HFF-Myc (cell line): ENCODE results near the gene TMEM248.

Experiments used
- DNase-seq: peaks from one replicate; pipeline ENCODE4 v3.0.0-alpha.2; 2011; ENCODE audit warnings: low read depth; ENCODE audit errors: extremely low read depth
- H3K4me3 ChIP-seq: replicated peaks from 2 replicates; pipeline ENCODE4 v1.5.1; 2011; ENCODE audit warnings: low read depth, mild to moderate bottlenecking, control low read depth, low read length
- TF ChIP-seq, protein P1 (sequence below): IDR thresholded peaks from 2 replicates; pipeline ENCODE4 v1.5.1; 2012; ENCODE audit warnings: mild to moderate bottlenecking, low read depth, low read length, control low read depth; ENCODE audit errors: missing control alignments

TMEM248 gene

DNA sequence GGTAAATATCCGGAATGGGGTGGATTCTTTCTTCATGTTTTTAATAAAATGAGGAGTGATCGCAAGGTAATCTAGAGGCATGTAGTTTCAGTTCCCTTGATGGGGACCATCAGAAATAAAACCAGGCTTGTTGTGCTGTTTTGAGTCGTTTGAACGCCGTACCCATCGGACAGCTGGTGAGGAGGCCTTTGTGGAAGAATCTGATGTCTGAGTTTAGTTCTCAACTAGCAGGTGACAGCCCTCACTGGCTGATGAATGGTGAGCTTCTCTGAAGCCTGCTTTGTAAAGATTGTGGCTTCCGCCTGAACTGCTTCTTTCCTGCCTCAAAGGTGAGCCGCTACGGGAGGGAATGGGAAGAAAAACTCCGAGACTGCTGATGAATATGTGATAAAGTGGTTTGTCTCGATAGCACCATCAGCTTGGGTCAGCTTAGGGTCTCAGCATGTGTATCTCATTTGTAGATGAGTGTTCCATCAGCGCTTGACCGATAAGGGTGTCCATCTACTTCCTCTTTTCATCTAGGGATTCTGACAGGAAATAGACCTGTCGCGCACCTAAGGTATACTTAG, 977 bp downstream of the TMEM248 start:
- DNase-seq: no peak
- TF ChIP-seq, protein P1, sequence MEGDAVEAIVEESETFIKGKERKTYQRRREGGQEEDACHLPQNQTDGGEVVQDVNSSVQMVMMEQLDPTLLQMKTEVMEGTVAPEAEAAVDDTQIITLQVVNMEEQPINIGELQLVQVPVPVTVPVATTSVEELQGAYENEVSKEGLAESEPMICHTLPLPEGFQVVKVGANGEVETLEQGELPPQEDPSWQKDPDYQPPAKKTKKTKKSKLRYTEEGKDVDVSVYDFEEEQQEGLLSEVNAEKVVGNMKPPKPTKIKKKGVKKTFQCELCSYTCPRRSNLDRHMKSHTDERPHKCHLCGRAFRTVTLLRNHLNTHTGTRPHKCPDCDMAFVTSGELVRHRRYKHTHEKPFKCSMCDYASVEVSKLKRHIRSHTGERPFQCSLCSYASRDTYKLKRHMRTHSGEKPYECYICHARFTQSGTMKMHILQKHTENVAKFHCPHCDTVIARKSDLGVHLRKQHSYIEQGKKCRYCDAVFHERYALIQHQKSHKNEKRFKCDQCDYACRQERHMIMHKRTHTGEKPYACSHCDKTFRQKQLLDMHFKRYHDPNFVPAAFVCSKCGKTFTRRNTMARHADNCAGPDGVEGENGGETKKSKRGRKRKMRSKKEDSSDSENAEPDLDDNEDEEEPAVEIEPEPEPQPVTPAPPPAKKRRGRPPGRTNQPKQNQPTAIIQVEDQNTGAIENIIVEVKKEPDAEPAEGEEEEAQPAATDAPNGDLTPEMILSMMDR: no peak
- H3K4me3 ChIP-seq: peak overlapping the region; percentile 95

DNA sequence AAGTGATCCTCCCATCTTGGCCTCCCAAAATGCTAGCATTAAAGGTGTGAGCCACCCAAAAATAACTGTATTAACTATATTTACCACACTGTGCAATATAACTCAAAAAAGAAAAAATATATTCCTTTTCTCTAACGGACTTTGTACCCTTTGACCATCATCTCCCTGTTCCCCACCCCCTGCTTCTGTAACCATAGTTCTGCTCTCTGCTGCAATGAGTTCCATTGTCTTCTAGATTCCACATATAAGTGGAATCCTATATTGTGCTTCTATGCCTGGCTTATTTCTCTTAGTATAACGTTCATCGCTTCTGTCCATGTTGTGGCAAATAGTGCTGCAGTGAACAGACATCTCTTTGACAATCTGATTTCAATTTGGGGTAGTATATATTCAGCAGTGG, 4.2 kb downstream of the TMEM248 start:
- no peak overlapping the region for H3K4me3 ChIP-seq
- no peak for DNase-seq
- TF ChIP-seq, protein P1: no peak

DNA sequence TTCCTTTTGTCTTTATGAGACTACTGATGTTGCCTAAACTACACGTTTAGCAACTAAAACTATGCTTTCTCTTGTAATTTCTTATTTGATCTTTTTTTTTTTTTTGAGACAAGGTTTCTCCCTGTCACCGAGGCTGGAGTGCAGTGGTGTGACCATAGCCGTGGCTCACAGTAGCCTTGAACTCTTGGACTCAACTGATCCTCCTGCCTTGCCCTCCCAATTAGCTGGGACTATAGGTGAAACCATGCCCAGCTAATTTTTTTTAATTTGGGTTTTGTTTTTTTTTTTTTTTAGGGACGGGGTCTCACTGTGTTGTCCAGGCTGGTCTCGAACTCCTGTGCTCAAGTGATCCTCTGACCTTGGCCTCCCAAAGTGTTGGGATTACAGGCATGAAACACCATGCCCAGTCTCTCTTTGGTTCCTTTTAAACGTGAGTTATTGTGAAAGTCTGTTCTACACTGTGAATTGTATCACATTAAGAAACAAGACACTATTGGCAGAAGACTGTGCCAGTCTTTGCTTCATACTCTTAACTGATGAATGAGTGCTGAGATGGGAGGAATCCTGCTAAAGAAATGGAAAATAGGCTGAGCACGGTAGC, 6.4 kb downstream of the TMEM248 start:
- TF ChIP-seq, protein P1: no peak
- DNase-seq: no peak
- no peak overlapping the region for H3K4me3 ChIP-seq

DNA sequence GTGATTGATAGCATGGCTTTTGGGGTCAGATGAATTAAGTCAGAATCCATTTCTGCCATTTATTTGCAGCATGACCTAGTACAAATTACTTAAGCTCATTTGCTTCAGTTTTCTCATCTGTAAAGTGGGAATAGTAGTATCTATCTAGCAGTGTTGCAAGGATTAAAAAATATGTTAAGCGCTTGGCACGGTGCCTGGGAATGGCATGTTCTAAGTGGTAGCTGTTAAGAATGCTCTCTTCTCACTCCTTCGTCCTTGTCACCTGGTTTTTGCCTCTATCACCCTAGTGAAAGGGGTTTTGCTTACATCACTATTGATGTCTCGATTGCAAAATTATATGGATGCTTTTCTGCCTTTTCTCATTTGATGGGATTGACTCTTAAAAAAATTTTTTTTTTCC, 7.4 kb downstream of the TMEM248 start:
- TF ChIP-seq, protein P1: no peak
- DNase-seq: no peak
- no peak overlapping the region for H3K4me3 ChIP-seq

DNA sequence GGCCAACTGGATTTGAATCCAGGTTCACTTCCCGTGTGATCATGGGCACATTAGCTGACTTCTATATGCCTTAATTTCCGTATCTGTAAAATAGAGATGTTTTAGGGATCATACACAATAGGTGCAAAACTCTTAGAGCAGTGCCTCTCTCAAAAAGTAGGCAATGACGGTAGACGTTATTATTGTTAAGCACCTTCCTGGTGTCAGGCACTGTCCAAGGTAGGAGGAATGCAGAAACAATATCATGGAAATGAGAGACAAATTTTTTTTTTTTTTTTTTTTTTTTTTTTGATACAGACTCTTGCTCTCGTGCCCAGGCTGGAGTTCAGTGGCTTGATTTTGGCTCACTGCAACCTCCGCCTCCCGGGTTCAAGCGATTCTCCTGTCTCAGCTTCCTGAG, 8.1 kb downstream of the TMEM248 start:
- TF ChIP-seq, protein P1: no peak
- no peak for DNase-seq
- no peak overlapping the region for H3K4me3 ChIP-seq

DNA sequence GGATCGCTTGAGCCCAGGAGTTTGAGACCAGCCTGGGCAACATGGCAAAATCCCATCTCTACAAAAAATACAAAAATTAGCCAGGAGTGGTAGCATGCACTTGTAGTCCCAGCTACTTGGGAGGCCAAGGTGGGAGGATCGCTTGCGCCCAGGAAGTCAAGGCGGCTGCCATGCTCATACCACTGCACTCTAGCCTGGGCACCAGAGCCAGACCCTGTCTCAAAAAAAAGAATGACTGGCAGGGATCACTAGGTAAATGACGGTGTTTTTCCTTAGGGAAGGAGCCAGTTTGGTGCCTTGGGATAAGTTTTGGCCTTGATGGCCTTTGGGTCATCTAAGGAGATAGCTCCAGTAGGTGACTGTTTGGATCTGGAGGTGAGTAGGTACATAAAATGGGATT, 8.9 kb downstream of the TMEM248 start:
- no peak for DNase-seq
- H3K4me3 ChIP-seq: no peak overlapping the region
- TF ChIP-seq, protein P1: no peak

DNA sequence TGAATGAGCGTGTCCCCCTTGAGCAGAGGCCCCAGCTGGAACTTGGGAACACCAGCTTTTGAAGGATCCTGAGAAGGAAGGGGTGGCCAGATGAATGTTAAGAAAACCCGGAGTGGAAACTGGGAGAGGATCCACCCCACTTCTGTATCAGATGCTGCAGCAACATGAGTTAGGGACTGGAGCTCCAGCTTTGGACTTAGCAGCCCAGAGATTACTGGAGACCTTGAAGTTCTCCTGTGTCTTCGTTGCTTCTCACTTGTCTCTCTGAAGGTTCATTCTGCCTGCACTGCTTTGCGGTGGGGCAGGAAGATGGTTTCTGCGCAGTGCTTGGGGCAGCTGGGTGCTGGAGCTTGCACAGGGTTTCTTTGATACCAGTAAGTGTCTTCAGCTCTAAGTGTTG, 9.3 kb downstream of the TMEM248 start:
- H3K4me3 ChIP-seq: no peak overlapping the region
- TF ChIP-seq, protein P1: no peak
- DNase-seq: no peak
